ENCODE data around the gene LRRFIP1. TPM values are rescaled to one million over a fixed set of nuclear protein-coding genes. Genes with fewer than 3 reads are reported as not detected.

Gene LRRFIP1
- total and polyA plus RNA-seq, 8 donors, result 18.4 to 55.0 (median 31.7) TPM

DNA sequence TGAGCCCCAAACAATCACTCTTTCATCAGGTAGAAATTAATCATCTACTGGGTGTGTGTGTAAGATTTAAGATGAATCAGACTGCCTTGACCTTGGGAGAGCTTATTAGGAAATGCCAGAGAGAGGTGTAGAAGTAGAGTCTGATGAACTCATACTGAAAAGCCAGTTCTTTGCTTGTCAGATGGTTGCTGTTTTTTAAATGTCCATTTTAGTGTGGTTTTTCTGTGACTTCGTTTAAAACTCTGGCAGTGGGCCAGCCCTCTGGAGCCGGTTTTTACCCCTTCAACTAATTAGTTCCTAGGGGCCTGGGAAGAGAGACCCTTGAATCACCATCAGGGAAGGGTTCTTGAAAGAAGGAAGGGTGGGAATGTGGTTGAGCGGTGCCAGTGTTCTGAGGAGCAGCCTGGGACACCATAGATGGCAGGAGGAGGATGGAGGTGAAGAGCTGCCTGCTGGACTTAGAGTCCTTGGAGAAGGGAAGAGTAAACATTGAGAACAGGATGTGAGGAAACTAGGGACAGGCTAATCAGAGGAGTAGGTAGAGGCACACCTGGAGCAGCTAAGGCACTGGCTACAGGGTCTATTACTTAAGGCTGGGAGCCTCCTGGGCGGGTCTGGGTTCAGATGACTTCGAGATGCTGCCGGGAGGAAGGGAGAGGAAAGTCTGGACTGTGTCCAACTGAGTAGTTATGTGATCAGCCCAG lies 66.1 kb downstream of the LRRFIP1 start:
- Histone ChIP-seq H3K27me3 (no peaks in the 10 kb centered on the region), H3K9me3 (no peaks in the 10 kb centered on the region), H3K4me3 (peak overlapping the region; percentile 53 to 94 (median 64)), H3K27ac (peak overlapping the region; percentile 81 to 95 (median 85)), H3K4me1 (peaks cover 10 to 43% (median 21%) of the 10 kb centered on the region in 3 donors), H3K36me3 (no peaks in the 10 kb centered on the region)
- WGBS, 2 donors, result 50 to 51% methylated on average over 5 to 6 of the region's 6 CpGs
- peak in 1 of 6 donors; percentile 48 for DNase-seq
- intact Hi-C loops (cut with DNase I), result loop anchor here in 1 of 3 donors (5.0 kb wide), 1 partner anchor 1464 kb away; no protein-coding TSS in a partner anchor
- TF ChIP-seq, protein P1, sequence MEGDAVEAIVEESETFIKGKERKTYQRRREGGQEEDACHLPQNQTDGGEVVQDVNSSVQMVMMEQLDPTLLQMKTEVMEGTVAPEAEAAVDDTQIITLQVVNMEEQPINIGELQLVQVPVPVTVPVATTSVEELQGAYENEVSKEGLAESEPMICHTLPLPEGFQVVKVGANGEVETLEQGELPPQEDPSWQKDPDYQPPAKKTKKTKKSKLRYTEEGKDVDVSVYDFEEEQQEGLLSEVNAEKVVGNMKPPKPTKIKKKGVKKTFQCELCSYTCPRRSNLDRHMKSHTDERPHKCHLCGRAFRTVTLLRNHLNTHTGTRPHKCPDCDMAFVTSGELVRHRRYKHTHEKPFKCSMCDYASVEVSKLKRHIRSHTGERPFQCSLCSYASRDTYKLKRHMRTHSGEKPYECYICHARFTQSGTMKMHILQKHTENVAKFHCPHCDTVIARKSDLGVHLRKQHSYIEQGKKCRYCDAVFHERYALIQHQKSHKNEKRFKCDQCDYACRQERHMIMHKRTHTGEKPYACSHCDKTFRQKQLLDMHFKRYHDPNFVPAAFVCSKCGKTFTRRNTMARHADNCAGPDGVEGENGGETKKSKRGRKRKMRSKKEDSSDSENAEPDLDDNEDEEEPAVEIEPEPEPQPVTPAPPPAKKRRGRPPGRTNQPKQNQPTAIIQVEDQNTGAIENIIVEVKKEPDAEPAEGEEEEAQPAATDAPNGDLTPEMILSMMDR (IDR thresholded peaks at IDR 0.05), result no peak
- no peak for FAIRE-seq
- ATAC-seq, result peak; percentile 8 to 30 (median 17)

DNA sequence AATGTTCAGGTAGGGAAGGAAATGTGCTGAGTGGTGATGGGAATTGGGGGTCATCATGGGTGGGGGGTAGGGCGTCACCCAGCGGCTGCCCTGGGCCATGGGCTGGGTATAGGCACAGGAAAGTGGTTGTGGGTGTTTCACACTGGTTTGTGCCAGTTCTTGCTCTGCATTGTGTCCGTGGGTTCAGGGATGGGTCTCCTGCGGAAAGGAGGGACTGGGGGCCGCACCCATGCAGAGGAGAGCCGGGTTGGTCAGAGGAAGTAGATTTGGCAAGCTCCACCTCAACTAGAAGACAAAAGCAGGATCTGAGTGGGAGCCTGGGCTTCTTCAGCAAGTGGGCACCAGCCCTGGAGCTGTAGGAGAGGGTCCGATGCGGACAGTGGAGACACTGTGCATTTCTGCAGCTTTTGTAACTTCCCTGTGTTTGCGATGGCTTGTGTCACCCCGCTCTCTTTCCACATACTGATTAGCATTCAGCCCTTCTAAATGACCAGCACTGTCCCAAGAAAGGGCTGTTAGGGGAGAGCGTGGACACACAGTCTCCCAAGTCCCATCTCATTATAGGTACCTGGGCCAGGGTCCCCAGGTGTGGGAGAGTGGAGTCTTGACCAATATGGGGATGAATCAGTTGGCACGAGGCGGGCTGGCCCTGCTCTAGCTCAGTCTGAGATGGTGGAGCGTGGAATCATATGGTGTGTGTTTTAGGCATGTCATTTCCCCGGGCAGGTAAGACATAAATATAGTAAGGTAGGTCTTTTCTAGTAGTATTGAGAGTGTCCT lies 67.2 kb downstream of the LRRFIP1 start:
- no peaks in the 10 kb centered on the region for H3K27me3 ChIP-seq
- peak overlapping the region in 1 of 4 donors; percentile 94 for H3K4me3 ChIP-seq
- TF ChIP-seq, protein P1 (IDR thresholded peaks at IDR 0.05), result no peak
- peak in 1 of 6 donors; percentile 15 for DNase-seq
- intact Hi-C loops (cut with DNase I), result loop anchor here in 1 of 3 donors (5.0 kb wide), 1 partner anchor 1463 kb away; no protein-coding TSS in a partner anchor
- peaks cover 10 to 52% (median 23%) of the 10 kb centered on the region in 3 donors for H3K4me1 ChIP-seq
- no peaks in the 10 kb centered on the region for H3K36me3 ChIP-seq
- no peak for FAIRE-seq
- 88 to 89% methylated on average over 15 of the region's 15 CpGs for WGBS, 2 donors
- H3K27ac ChIP-seq, result peak overlapping the region in 3 of 4 donors; percentile 82 to 95 (median 88)
- H3K9me3 ChIP-seq, result no peaks in the 10 kb centered on the region
- ATAC-seq, result no peak

DNA sequence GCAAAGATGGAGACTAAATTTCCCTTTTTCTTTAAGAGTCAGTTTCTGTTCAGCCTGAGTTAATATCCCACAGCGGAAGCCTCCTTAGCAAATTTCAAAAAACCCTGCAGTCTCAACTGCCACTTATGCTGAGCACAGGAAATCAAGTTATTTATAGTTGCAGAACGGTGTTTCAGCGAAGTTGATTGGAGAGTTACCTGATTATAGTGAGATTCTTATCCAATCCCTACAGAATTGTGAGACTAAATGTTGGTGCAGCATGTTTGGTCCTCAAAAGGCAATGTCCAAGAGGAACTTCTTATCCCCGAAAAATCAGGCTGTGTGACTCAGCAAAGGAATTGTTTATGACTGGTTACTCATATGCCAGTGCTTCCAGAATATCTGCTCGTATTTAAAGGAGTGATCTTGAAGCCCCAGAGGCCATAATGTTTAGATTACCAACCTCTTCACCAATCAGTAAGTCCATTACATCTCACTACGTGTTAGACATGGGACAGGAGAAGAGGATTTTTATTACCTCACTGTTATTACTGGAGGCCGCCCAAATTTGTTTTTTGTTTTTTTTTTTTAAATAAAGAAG lies 67.9 kb downstream of the LRRFIP1 start:
- intact Hi-C loops (cut with DNase I), result no loop called here
- Histone ChIP-seq H3K36me3 (no peaks in the 10 kb centered on the region), H3K9me3 (no peaks in the 10 kb centered on the region), H3K4me1 (peaks cover 10 to 56% (median 23%) of the 10 kb centered on the region in 3 donors), H3K4me3 (no peak overlapping the region), H3K27me3 (no peaks in the 10 kb centered on the region), H3K27ac (peak overlapping the region in 2 of 4 donors; percentile 50 to 88)
- FAIRE-seq (peak; percentile 72), ATAC-seq (no peak), DNase-seq (peak in 1 of 6 donors; percentile 12)
- 68% methylated on average over 7 of the region's 7 CpGs for WGBS, 2 donors
- TF ChIP-seq, protein P1 (IDR thresholded peaks at IDR 0.05), result no peak

DNA sequence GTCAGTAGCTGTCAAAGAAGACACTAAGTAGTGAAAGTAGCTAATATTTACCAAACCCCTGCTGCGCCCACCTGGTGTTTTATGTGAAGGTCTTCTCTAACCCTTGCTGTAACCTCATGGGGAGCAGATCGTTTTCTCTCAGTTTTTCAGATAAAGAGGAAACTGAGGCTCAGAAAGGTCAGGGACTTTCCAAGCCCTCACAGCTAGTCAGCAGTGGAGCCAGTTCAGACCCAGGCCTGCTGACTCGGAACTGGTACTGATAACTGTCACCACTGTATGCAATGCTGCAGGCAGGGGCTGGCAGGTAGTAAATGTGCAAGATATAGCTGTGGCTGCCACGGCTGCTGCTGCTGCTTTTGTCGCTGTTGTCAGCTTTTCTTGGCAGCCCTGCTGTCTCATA lies 69.1 kb downstream of the LRRFIP1 start:
- DNase-seq, result no peak
- Histone ChIP-seq H3K27me3 (no peaks in the 10 kb centered on the region), H3K4me1 (peaks cover 10 to 62% (median 23%) of the 10 kb centered on the region in 3 donors), H3K9me3 (no peaks in the 10 kb centered on the region), H3K4me3 (no peak overlapping the region), H3K27ac (peak overlapping the region in 1 of 4 donors; percentile 41), H3K36me3 (no peaks in the 10 kb centered on the region)
- no peak for ATAC-seq
- intact Hi-C loops (cut with DNase I), result no loop called here
- FAIRE-seq, result no peak
- TF ChIP-seq, protein P1 (IDR thresholded peaks at IDR 0.05), result no peak
- WGBS, 2 donors, result 54 to 62% methylated on average over 5 of the region's 5 CpGs

Data from pancreas (tissue), 10 donors.